Breast epithelium (tissue), 3 donors: ENCODE measurements around the gene ABR.

ENCODE experiments used
- CTCF ChIP-seq, 3 donors: fragments of 450-650 bp; IDR thresholded peaks; one replicate each; pipeline ENCODE4 v1.5.1; 2016 to 2017; ENCODE audit warnings: antibody characterized with exemption in 3 of 3, mild to moderate bottlenecking in 3 of 3, moderate library complexity in 3 of 3
- POLR2A ChIP-seq: fragments of 450-650 bp; IDR thresholded peaks from one replicate; pipeline ENCODE4 v1.6.1; 2016; ENCODE audit warnings: antibody characterized with exemption, mild to moderate bottlenecking, moderate library complexity
- POLR2AphosphoS5 ChIP-seq, 3 donors: sonication (generic); formaldehyde crosslinking; IDR thresholded peaks; one replicate each; pipeline ENCODE4 v1.6.1; 2017; ENCODE audit warnings: antibody characterized with exemption in 3 of 3

DNA sequence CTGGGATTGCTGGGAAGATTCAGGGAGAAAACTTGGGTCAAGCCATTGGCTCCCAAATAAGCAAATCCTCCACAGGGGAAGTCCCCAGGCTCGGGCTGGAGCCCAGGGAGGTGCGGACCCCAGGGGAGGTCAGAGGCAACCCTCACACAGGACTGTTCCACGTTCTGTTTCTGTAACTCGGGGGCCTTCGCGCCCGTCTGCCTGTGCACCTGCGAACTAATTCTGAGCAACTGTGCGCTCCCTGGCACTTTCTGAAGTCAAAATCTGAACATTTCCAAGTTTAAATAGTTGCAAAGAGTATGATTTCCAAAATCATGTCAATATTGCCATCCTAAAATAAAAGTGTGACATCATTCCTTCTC lies 166.1 kb downstream of the ABR start:
- TF ChIP-seq POLR2A (no peak), CTCF (IDR thresholded peaks at IDR 0.05) (no peak), POLR2AphosphoS5 (IDR thresholded peaks at IDR 0.05) (no peak)
